GM11168 (cell line): ENCODE measurements around the gene WAC.
"Not testable (repeated sequence)": the region's sequence is repeated elsewhere in the genome, so short reads cannot be mapped to it uniquely, and the experiment has no call there.

Experiments used
- in situ Hi-C: fragments of 300-500 bp; cut with MboI; formaldehyde crosslinking; loops from one replicate; pipeline ENCODE4 v1.12.0; 2022; ENCODE audit warnings: low sequenced_read_pairs; ENCODE audit not compliant: unreplicated experiment

Gene WAC

GRCh38 chr10:28532337-28533185, at the start of gene WAC:
WAC (plus strand) TSS chr10:28533118; CDS start chr10:28533580, 462 bp downstream.
- in situ Hi-C loops, result no loop called here

- in situ Hi-C loops, result no loop called here
These were observed 43.7 kb upstream of the WAC start for GRCh38 chr10:28489206-28489605.

DNA sequence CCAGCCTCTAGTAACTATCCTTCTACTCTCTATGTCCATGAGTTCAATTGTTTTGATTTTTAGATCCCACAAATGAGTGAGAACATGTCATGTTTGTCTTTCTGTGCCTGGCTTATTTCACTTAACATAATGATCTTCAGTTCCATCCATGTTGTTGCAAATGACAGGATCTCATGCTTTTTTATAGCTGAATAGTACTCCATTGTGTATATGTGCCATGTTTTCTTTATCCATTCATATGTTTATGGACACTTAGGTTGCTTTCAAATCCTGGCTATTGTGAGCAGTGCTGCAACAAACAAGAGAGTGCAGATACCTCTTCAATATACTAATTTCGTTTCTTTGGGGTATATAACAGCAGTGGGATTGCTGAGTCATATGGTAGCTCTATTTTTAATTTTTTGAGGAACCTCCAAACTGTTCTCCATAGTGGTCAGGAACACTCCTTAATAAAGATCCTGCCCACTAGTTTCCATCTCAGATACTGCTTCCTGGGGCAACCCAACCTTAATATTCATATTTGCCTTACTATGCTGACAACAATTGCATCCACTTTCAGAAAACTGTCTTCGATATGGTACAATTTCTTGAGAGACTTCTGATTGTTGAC, 42.6 kb upstream of the WAC start:
- in situ Hi-C loops, result not testable (repeated sequence)

- in situ Hi-C loops, result no loop called here
These were observed 40.6 kb upstream of the WAC start for GRCh38 chr10:28492116-28492920.

DNA sequence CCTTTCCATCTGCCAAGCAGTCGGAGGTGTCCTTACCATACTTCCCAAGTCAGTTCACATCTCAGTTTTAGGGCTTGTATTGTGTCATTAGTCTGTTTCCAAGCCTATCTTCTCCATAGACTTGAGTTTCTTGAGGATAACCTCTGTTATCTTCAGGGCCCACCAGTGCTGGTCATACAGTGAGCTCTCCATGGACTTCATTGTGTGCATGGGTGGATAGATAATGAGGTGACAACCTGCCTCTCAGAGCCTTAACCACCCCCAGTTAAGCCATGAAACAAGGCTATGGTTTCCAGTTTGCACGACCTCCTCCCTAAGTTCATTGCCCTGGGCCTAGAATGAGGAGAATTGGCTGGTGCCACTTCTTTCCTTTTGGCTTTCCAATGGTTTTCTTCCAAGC, 38.5 kb upstream of the WAC start:
- in situ Hi-C loops, result no loop called here

DNA sequence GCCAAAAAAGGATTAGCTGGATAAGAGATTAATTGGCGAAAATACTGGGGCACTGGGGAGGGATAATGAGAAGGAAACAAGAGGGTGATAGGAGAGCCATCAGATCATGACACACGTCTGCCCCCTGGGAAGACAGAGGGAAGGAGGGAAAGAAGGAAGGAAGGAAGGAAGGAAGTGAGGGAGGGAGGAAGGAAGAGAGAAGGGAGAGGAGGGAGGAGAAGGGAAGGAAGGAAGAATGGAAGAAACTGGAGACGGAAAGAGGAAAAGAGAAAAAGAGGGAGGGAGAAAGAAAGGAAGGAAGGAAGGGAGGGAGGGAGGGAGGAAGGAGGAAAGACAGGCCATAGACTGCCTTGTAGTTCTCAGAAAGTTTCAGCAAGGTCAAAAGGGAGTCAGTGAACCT, 37.8 kb upstream of the WAC start:
- in situ Hi-C loops, result no loop called here

- in situ Hi-C loops, result no loop called here
These were observed 36.9 kb upstream of the WAC start for GRCh38 chr10:28496017-28496416.

- in situ Hi-C loops, result no loop called here
These were observed 36.4 kb upstream of the WAC start for GRCh38 chr10:28496481-28496961.

DNA sequence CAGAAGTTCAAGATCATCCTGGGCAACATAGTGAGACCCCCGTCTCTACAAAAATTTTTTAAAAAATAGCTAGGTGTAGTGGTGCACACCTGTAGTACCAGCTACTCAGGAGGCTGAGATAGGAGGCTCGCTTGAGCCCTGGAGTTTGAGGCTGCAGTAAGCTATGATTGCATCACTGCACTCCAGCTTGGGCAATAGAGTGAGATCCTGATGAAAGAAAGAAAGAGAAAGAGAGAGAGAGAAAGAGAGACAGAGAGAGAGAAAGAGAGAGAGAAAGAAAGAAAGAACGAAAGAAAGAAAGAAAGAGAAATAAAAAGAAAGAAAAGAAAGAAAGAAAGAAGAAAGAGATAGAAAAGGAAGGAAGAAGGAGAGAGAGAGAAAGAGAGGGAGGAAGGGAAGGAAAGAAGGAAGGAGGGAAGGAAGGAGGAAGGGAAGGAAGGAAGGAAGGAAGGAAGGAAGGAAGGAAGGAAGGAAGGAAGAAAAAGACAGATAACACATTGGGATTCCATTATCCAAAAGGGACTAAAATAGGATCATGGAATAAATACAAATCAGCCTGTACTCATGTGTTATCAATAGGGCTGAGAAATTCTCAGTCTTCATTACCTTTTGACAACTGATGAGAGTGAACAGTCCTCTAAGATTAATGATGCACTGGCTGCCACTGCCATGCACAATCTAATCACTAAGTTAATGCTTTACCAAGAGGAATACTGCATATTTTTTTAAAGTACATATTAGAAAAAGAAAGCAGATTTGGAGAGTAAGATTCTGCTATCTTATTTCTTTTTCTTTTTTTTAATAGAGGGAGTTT, 35.4 kb upstream of the WAC start:
- in situ Hi-C loops, result no loop called here

DNA sequence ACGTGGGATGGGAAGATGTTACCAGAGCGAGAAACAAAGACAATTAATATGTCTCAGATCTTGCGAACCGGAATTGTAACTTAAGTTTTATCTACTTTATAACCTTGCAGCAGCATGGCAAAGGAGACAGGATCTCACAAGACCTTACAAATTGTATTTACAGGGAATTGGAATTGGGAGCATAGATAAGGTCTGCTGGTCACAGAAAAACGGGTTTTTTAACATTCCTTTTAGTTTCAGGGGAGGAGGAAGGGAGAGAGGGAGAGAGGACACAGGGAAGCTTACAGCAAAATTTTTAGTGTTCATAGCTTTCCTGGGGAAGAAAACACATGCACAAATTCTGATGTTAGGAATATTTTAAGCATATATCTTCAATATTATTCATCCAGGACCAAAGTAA, 32.7 kb upstream of the WAC start:
- in situ Hi-C loops, result not testable (repeated sequence)

DNA sequence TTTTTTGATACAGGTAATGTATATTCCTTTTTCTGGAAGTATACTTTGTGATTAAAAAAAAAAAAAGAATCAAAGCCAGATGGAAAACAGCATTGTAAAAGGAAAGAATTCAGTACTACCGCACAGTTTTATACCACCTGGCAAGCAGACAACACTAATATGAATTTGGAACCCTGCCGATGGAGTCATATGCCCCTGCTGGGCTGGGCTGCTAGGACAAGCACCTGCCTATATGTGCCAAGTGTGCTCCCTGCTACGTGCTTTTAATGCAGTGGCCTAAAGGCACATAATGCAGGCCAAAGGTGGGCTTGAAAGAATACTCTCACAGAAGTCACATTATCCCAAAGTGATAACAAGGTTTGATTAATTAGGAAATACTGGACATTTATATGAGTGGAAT, 29.8 kb upstream of the WAC start:
- in situ Hi-C loops, result no loop called here

- in situ Hi-C loops, result no loop called here
These were observed 27.5 kb upstream of the WAC start for GRCh38 chr10:28505359-28505959.

- in situ Hi-C loops, result no loop called here
These were observed 24.5 kb upstream of the WAC start for GRCh38 chr10:28508304-28508925.

GRCh38 chr10:28509286-28509685, 23.6 kb upstream of the WAC start:
- in situ Hi-C loops, result no loop called here

DNA sequence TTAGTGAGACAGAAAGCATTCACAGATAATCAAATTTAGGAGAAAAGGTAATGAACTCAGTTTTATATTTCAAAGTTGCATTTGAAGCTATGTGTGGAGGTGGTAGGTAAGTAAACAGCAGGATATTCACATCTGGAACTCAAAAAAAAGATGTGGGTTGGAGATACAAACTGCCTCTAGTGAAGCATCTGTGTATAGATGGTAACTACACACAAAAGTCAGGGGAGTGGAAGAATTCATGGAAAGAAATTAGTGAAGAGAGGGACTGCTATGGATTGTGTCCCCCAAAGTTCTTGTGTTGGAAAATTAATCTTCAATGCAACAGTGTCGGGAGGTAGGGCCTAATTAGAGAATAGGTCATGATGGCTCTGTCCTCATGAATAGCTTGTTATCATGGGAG, 18.3 kb upstream of the WAC start:
- in situ Hi-C loops, result no loop called here

DNA sequence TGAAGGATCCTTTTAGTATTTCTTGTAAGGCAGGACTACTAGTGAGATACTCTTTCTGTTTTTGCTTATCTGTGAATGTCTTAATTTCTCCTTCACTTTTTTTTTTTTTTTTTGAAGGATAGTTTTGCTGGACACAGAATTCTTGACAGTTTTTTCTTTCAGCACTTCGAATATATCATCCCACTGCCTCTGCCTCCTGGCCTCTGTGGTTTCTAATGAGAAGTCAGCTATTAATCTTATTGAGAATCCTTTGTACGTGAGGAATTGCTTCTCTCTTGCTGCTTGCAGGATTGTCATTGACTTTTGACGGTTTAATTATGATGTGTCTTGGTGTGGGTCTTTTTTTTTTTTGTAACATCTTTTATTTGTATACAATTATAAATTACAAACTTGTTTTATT, 12.6 kb upstream of the WAC start:
- in situ Hi-C loops, result no loop called here

- in situ Hi-C loops, result not testable (repeated sequence)
These were observed 12.1 kb upstream of the WAC start for GRCh38 chr10:28520828-28521227.

DNA sequence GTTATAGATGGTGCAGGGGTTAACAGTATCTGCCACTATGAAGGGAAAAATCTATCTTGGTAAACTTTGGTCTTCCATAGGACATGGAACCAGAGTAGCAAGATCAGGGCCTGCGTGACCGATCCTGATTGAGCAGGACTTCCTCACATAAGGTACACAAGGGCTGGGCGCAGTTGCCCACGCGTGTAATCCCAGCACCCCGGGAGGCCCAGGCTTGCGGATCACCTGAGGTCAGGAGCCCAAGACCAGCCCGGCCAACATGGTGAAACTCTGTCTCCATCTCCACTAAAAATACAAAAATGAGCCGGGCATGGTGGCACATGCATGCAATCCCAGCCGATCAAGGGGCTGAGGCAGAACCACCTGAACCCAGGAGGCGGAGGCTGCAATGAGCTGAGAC, 11.0 kb upstream of the WAC start:
- in situ Hi-C loops, result not testable (repeated sequence)

GRCh38 chr10:28523725-28524252, 9.1 kb upstream of the WAC start:
- in situ Hi-C loops, result no loop called here
